Astrocyte of the cerebellum (primary cell): ENCODE results near the gene CR1.
"Not testable (repeated sequence)": the region's sequence is repeated elsewhere in the genome, so short reads cannot be mapped to it uniquely, and the experiment has no call there.

Source experiments
- DNase-seq: peaks from one replicate; pipeline ENCODE4 v3.0.0-alpha.2; 2011; ENCODE audit warnings: low read depth
- H3K4me3 ChIP-seq: 2 replicates; pipeline ENCODE4 v1.5.1; 2011; ENCODE audit warnings: mild to moderate bottlenecking, low read depth, low read length, moderate library complexity
- CTCF ChIP-seq: IDR thresholded peaks from 2 replicates; pipeline ENCODE4 v1.5.1; 2012; ENCODE audit warnings: low read length, low read depth, moderate library complexity, mild to moderate bottlenecking; ENCODE audit errors: missing control alignments
- in situ Hi-C: cut with HindIII; loops from 2 replicates; pipeline ENCODE4 v1.10.0; 2017; ENCODE audit warnings: low sequenced_read_pairs

CR1 gene

GRCh38 chr1:207516729-207517128, 20.8 kb downstream of the CR1 start:
- H3K4me3 ChIP-seq: no peak overlapping the region
- in situ Hi-C loops: no loop called here
- DNase-seq: no peak
- no peak for TF ChIP-seq CTCF

- no peak overlapping the region for H3K4me3 ChIP-seq
- in situ Hi-C loops: no loop called here
- no peak for DNase-seq
- TF ChIP-seq CTCF: no peak
Measured at GRCh38 chr1:207518608-207519236, 22.8 kb downstream of the CR1 start.

DNA sequence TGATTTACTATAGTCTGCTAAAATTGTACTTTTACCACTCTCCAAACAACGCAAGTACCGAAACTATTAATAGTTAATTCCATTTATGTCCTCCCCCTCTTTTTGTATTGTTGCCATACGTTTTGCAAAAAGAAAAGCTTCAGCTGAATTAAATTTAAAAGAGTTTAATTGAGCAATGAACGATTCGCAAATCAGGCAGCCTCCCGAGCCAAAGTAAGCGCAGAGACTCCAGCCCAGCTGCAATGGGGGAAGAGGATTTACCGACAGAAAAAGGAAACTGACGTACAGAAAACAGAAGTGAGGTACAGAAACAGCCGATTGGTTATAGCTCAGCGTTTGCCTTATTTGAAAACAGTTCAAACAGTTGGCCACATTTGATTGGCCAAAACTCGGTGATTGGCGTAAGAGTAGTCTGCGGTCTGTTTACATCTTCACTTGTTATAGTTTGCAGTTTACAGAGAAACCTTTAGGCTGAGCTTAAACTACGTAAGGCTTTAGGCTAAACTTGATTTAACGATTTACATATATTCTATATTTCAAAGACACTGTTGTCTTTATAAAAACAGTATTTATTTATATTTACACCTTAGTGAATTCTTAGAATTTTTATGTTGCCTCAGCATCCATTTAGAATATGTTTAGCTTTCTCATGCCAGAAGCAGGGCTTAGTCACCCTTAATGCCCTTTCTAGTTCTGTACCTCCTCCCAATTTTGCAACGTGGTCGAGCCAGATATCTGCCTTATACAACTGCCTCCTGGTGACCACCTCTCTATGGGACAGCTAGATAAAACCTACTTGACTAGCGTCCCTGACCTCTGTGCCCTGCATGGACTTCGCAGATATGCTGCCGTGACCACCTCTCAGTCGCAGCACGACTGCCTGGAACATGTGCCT, 23.8 kb downstream of the CR1 start:
- in situ Hi-C loops: no loop called here
- no peak for TF ChIP-seq CTCF
- no peak overlapping the region for H3K4me3 ChIP-seq
- no peak for DNase-seq

GRCh38 chr1:207520400-207521345, 24.7 kb downstream of the CR1 start:
- DNase-seq, in situ Hi-C loops, H3K4me3 ChIP-seq: not testable (repeated sequence)

DNA sequence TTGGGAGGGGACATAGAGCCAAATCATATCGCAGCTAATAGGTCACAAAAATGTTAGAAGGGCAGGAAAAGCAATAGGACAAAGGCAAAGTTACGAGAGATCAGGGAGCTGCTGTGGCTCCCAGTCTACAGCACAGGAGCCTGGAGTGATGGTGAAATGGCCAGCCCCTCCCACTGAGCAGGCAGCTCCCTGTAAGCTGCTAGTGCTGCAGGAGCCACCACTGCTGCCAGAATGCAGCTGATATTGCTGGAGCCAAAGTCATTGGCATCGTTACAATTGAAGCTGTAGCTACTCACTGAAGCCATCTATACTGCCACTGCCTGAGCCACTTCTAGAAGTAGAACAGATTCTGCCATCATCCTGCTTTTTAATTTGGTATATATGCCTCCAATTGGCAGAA, 29.3 kb downstream of the CR1 start:
- H3K4me3 ChIP-seq, DNase-seq, in situ Hi-C loops: not testable (repeated sequence)

DNA sequence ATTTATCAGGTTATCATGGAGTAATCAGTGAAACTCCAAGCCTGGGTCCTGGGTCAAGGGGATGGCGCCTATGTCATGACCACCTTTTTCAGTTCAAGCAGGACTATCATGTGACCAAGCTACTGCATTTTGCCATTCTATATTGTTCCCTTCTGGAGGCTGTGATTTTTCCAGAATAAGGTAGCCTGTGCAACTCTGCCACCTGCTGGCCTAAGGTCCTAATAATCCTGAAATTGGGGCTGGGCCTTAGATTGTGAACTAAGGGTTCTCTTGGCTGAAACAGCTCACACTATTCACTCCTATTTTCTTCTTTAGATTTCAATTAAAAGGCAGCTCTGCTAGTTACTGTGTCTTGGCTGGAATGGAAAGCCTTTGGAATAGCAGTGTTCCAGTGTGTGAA, 32.4 kb downstream of the CR1 start:
- H3K4me3 ChIP-seq, in situ Hi-C loops, DNase-seq: not testable (repeated sequence)

DNA sequence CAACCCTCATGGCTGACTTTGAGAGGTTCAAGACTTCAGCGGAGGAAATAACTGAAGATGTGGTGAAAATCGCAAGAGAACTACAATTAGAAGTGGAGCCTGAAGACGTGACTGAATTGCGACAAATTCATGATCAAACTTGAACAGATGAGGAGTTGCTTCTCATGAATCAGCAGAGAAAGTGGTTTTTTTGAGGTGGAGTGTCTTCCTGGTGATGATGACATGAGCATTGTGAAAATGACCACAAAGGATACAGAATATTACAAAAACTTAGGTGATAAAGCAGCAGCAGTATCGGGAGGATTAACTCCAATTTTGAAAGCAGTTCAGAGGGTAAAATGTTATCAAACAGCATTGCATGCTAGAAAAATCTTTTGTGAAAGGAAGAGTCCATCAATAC, 40.3 kb downstream of the CR1 start:
- in situ Hi-C loops, DNase-seq, H3K4me3 ChIP-seq: not testable (repeated sequence)

GRCh38 chr1:207546677-207547357, 50.9 kb downstream of the CR1 start:
- DNase-seq, H3K4me3 ChIP-seq, in situ Hi-C loops: not testable (repeated sequence)

GRCh38 chr1:207554823-207555222, 58.9 kb downstream of the CR1 start:
- not testable (repeated sequence) for DNase-seq

More at GRCh38 chr1:207554823-207555222, 58.9 kb downstream of the CR1 start:
- H3K4me3 ChIP-seq, in situ Hi-C loops: not testable (repeated sequence)
